ENCODE measurements around the gene MET.

DNA sequence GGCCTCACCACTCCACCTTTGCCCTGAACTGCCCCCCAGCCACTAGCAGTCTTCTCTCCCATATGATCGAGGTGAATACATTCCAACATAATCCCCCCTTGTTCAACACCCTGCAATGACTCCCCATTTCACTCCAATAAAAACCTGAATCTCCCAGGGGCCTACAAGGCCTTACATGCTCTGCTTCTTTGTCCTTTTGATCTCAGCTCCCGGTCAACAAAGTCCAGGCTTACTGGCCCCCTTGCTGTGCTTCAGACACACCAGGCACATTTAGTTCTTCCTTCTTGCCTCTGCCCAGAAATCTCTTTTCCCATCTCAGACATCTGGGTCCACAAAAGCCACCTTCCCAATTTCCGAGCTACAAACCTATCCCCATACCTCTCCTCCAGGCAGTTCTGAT, 14.0 kb downstream of the MET start:
- TF ChIP-seq CTCF (IDR thresholded peaks at IDR 0.05) (no peak), KDM1A (IDR thresholded peaks at IDR 0.05; ENCODE audit: low read depth) (no peak), USF2 (IDR thresholded peaks at IDR 0.05) (no peak)

All from A549 (cell line).